Sciatic nerve (tissue), 2 donors: ENCODE results near the gene AKAP12. TPM values are rescaled to one million over a fixed set of nuclear protein-coding genes. Genes with fewer than 3 reads are reported as not detected.
"Not testable (repeated sequence)": the region's sequence is repeated elsewhere in the genome, so short reads cannot be mapped to it uniquely, and the experiment has no call there.

ENCODE experiments used
- ATAC-seq: fragments of 200-7000 bp; cut with Tn5 transposase; one replicate; pipeline ENCODE4 v1.9.1; 2020; ENCODE audit warnings: mild to moderate bottlenecking, moderate library complexity
- DNase-seq: peaks from one replicate; pipeline ENCODE4 v3.0.0-alpha.2; 2020; ENCODE audit warnings: low spot score
- intact Hi-C: fragments of 100-400 bp; cut with DNase I; formaldehyde crosslinking; loops from one replicate; pipeline ENCODE4 v1.14.2; 2022
- total RNA-seq: library from RNA; stranded (reverse); fragmentation: NEBNext Ultra II Directional; extraction: Animal tissue kit (Norgen Biotek cat#: 25700); gene quantifications from one replicate; pipeline ENCODE4 v1.2.1, GENCODE V29; 2021
- donor health status: DM: no; HTN: no; CAD: no.
- donor health status: DM: no; HTN: no; CAD: no.

AKAP12 gene
- total RNA-seq, 1 donor from 2014 or later, result 142 TPM

- intact Hi-C loops, result no loop called here
- ATAC-seq (no peak), DNase-seq (no peak)
Observed at GRCh38 chr6:151294561-151295101, 54.9 kb downstream of the AKAP12 start.

- ATAC-seq, result no peak
- DNase-seq, result no peak
- intact Hi-C loops, result no loop called here
Observed at GRCh38 chr6:151297886-151298285, 58.1 kb downstream of the AKAP12 start.

- no peak for ATAC-seq
- intact Hi-C loops, result no loop called here
- DNase-seq, result no peak
Observed at GRCh38 chr6:151299011-151299410, 59.2 kb downstream of the AKAP12 start.

- DNase-seq (no peak), ATAC-seq (peak; percentile 43)
- intact Hi-C loops, result no loop called here
Observed at GRCh38 chr6:151300267-151300991, 60.7 kb downstream of the AKAP12 start.

- intact Hi-C loops, result no loop called here
- no peak for ATAC-seq
- DNase-seq, result no peak
Observed at GRCh38 chr6:151301547-151301946, 61.8 kb downstream of the AKAP12 start.

- ATAC-seq (no peak), DNase-seq (no peak)
- intact Hi-C loops, result no loop called here
Observed at GRCh38 chr6:151303231-151303630, 63.5 kb downstream of the AKAP12 start.

- intact Hi-C loops, result loop anchor here (5.0 kb wide), 1 partner anchor 911 kb away; no protein-coding TSS in a partner anchor
Observed at GRCh38 chr6:151306269-151306783, 66.6 kb downstream of the AKAP12 start.

GRCh38 chr6:151307501-151307900 is 67.7 kb downstream of the AKAP12 start:
- intact Hi-C loops, result loop anchor here (5.0 kb wide), 1 partner anchor 910 kb away; no protein-coding TSS in a partner anchor
- DNase-seq (no peak), ATAC-seq (no peak)

More at GRCh38 chr6:151306269-151306783, 66.6 kb downstream of the AKAP12 start:
- DNase-seq, result no peak
- ATAC-seq, result no peak

GRCh38 chr6:151309619-151310018 is 69.9 kb downstream of the AKAP12 start:
- DNase-seq (no peak), ATAC-seq (no peak)
- intact Hi-C loops, result loop anchor here (5.0 kb wide), 1 partner anchor 908 kb away; no protein-coding TSS in a partner anchor

GRCh38 chr6:151310279-151310678 is 70.5 kb downstream of the AKAP12 start:
- ATAC-seq, result no peak
- intact Hi-C loops, result no loop called here
- DNase-seq, result no peak

- DNase-seq (no peak), ATAC-seq (peak; percentile 37)
- intact Hi-C loops, result no loop called here
Observed at GRCh38 chr6:151310852-151311767, 71.3 kb downstream of the AKAP12 start.

- ATAC-seq (no peak), DNase-seq (no peak)
- intact Hi-C loops, result no loop called here
Observed at GRCh38 chr6:151313066-151313491, 73.3 kb downstream of the AKAP12 start.

GRCh38 chr6:151315661-151316060 is 75.9 kb downstream of the AKAP12 start:
- DNase-seq, ATAC-seq, intact Hi-C loops: not testable (repeated sequence)

GRCh38 chr6:151317103-151317994 is 77.6 kb downstream of the AKAP12 start:
- ATAC-seq, result no peak
- intact Hi-C loops, result no loop called here
- no peak for DNase-seq

- DNase-seq, result no peak
- no peak for ATAC-seq
- intact Hi-C loops, result no loop called here
Observed at GRCh38 chr6:151317995-151318365, 78.2 kb downstream of the AKAP12 start.

- no peak for ATAC-seq
- DNase-seq, result no peak
- intact Hi-C loops, result loop anchor here (5.0 to 10.0 kb wide), 2 partner anchors 305 to 428 kb away; no protein-coding TSS in a partner anchor
Observed at GRCh38 chr6:151320140-151320539, 80.4 kb downstream of the AKAP12 start.

GRCh38 chr6:151321438-151321837 is 81.7 kb downstream of the AKAP12 start:
- no peak for DNase-seq
- no peak for ATAC-seq
- intact Hi-C loops, result loop anchor here (5.0 to 10.0 kb wide), 2 partner anchors 307 to 429 kb away; no protein-coding TSS in a partner anchor

- intact Hi-C loops, result loop anchor here (5.0 to 10.0 kb wide), 2 partner anchors 308 to 430 kb away; no protein-coding TSS in a partner anchor
- no peak for ATAC-seq
- DNase-seq, result no peak
Observed at GRCh38 chr6:151322570-151322969, 82.8 kb downstream of the AKAP12 start.
